Measurements from ENCODE around the gene C17orf75.

GRCh38 chr17:32307658-32308057 is 34.3 kb downstream of the C17orf75 start:
- TF ChIP-seq, protein P1, sequence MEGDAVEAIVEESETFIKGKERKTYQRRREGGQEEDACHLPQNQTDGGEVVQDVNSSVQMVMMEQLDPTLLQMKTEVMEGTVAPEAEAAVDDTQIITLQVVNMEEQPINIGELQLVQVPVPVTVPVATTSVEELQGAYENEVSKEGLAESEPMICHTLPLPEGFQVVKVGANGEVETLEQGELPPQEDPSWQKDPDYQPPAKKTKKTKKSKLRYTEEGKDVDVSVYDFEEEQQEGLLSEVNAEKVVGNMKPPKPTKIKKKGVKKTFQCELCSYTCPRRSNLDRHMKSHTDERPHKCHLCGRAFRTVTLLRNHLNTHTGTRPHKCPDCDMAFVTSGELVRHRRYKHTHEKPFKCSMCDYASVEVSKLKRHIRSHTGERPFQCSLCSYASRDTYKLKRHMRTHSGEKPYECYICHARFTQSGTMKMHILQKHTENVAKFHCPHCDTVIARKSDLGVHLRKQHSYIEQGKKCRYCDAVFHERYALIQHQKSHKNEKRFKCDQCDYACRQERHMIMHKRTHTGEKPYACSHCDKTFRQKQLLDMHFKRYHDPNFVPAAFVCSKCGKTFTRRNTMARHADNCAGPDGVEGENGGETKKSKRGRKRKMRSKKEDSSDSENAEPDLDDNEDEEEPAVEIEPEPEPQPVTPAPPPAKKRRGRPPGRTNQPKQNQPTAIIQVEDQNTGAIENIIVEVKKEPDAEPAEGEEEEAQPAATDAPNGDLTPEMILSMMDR (IDR thresholded peaks at IDR 0.05) = no peak
- no peak for TF ChIP-seq POLR2A (IDR thresholded peaks at IDR 0.05)
